CD4-positive, alpha-beta T cell treated with Interleukin-17A for 4 hours (primary cell): Measurements from ENCODE around the gene KLF4.

Source experiments
- DNase-seq: peaks from one replicate; pipeline ENCODE4 v3.0.0-alpha.2; 2020; ENCODE audit warnings: mixed read lengths

KLF4 gene

GRCh38 chr9:107447834-107448233 is 41.7 kb downstream of the KLF4 start:
- DNase-seq: no peak

GRCh38 chr9:107447081-107447480 is 42.5 kb downstream of the KLF4 start:
- no peak for DNase-seq

DNA sequence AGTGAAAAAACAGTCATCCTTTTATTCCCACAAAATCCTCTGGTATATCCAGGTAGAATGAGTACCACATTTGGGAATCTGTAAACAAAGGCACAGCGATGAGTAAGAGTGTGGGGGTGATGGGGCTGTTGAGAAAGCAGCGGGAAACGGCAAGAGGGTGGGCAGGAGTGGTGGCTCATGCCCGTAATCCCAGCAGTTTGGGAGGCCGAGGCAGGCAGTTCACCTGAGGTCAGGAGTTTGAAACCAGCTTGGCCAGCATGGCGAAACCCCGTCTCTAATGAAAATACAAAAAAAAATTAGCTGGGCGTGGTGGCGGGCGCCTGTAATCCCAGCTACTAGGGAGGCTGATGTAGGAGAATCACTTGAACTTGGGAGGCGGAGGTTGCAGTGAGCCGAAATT is 43.1 kb downstream of the KLF4 start:
- DNase-seq: no peak

- DNase-seq: no peak
Measured at GRCh38 chr9:107443786-107444185, 45.8 kb downstream of the KLF4 start.

DNA sequence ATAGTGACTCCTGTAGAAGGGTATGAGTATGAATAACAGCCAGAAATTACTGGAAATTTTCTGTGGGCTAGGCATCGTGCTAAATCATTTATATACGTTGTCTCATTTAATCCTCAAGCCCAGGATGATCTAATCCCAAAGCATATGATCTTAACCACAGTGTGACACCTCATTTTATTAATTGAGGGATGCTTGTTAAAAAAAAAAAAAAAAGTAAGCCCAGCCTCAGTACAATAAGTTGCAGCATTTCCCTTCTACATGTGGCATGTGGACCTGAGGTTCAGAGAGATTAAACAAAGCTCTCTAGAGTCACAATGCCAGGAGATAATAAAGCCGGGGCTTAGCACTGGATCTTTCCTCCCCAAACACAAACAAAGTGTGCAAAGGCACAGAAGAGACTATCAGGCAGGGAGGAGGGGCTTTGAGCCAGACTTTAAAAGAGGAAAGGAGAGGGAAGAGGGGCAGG is 49.5 kb downstream of the KLF4 start:
- no peak for DNase-seq

DNA sequence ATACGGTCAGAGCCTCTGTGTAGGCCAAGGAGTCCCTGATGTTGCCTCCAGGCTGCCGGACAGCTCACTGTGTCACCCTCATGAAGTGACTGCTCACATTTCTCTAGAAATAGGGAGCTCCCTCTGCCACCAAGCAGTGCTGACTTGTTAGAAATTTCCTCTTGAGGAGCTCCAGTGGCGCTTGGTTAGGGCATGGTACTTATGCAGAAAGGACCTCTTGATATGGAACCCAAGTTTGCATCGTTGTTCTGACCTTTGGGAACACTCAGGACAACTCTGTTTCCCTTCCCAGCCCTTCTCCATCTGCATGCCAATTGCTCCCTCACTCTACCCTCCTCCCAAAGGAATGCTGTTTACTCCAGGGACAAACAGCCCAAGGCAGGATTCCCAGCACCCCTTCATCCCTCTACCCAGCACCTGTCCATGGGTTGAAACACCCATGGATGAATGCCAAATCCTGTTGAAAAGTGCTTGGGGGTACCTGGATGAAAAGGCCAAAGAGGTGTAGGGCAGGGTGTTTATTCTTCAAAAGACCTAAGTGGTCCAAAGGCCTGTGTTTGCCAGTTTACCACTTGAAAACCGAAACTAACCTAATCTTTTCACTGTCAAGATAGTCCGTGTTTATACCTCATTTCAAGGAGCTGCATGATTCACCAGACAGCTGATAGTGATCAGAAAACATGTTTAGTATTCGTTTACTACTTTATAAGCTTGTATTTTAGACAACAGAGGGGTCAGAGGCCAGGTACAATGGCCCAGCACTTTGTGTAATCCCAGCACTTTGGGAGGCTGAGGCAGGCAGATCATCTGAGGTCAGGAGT is 51.1 kb downstream of the KLF4 start:
- no peak for DNase-seq

- DNase-seq: no peak
Measured at GRCh38 chr9:107437716-107438115, 51.9 kb downstream of the KLF4 start.

- no peak for DNase-seq
Measured at GRCh38 chr9:107435415-107435814, 54.2 kb downstream of the KLF4 start.
